ENCODE results near the gene DKK3.

GRCh38 chr11:11963842-11964773 lies 44.3 kb downstream of the DKK3 start:
- no peak for TF ChIP-seq POLR2A (IDR thresholded peaks at IDR 0.05; ENCODE audit: low read depth)
- no peak for TF ChIP-seq POLR2AphosphoS5 (IDR thresholded peaks at IDR 0.05)
- TF ChIP-seq, protein P1, sequence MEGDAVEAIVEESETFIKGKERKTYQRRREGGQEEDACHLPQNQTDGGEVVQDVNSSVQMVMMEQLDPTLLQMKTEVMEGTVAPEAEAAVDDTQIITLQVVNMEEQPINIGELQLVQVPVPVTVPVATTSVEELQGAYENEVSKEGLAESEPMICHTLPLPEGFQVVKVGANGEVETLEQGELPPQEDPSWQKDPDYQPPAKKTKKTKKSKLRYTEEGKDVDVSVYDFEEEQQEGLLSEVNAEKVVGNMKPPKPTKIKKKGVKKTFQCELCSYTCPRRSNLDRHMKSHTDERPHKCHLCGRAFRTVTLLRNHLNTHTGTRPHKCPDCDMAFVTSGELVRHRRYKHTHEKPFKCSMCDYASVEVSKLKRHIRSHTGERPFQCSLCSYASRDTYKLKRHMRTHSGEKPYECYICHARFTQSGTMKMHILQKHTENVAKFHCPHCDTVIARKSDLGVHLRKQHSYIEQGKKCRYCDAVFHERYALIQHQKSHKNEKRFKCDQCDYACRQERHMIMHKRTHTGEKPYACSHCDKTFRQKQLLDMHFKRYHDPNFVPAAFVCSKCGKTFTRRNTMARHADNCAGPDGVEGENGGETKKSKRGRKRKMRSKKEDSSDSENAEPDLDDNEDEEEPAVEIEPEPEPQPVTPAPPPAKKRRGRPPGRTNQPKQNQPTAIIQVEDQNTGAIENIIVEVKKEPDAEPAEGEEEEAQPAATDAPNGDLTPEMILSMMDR (IDR thresholded peaks at IDR 0.05): no peak
